Measurements from ENCODE around the gene NOVA2.

The NOVA2 gene

GRCh38 chr19:46000491-46001246 lies 27.0 kb upstream of the NOVA2 start:
- DNase-seq (ENCODE audit: low read depth in 3 of 3) = peak; percentile 34 to 68 (median 35)

DNA sequence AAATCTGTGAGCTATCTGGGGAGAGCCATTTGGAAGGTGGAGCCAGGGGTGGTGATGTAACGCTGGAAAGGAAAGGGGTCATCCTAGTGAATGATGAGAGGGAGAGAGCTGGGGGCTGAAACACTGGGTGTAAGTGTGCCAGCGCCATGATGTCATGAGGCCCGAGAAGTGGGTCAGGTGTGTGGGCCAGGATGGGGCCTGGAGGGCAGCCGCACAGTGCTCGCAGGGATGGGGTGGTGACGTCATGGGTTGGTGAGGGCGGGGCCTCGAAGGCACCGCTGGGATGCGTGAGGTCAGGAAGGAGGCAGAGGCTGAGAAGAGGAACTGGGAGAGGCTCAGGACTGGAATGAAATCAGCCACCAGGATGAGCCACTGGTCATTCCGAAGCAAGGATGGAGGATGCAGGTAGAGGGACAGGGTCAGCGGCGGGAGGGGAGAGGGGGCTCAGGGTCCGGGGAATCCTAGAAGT lies 26.0 kb upstream of the NOVA2 start:
- no peak for DNase-seq (ENCODE audit: low read depth in 3 of 3)

GRCh38 chr19:45998834-45999233 lies 25.2 kb upstream of the NOVA2 start:
- DNase-seq (ENCODE audit: low read depth in 3 of 3) = no peak

DNA sequence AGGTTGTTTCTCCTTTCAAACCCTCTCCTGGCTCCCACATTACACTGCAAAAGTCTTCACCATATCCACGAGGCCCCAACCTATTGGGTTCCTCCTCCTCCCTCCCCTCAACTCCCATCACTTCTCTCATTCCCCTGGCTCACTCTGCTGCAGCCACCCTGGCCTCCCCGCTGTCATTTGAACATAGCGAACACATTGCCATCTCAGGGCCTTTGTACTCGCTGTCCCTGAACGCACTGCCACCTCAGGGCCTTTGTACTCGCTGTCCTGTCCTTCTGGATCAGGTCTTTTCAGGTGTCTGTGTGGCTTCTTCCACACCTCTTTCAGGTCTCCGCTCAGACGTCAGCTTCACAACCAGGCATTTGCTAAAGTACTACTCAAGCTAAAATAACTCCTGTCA lies 23.3 kb upstream of the NOVA2 start:
- no peak for DNase-seq (ENCODE audit: low read depth in 3 of 3)

DNA sequence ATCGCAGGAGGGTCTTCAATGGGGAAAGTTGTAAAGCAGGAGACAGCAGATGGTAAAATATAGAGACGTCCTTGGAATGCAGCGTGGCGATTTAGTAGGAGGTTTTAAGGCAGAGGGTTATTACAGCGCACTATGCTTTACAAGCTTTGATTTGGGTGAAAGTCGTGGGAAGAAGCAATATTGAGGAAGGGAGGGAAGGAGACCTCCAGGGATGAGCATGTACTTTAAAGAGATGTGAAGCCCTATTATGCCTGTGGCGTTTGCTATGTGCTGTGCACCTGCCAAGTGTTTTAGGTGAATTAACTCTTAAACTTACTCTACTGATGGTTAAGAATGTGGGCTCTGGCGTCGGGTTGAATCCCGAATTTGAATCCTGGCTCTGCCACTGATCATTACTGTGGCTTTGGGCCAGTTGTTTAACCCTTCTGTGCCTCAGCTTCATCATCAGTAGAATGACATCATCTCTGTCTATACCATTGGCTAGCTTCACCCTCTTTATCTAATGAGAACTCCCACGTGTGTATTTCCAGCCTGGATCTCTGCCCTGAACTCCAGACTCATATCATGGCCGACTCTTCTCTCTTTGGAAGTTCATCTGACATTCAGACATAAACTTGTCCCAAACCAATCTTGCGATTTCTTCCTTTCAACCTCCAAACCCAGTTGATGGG lies 22.2 kb upstream of the NOVA2 start:
- no peak for DNase-seq (ENCODE audit: low read depth in 3 of 3)

DNA sequence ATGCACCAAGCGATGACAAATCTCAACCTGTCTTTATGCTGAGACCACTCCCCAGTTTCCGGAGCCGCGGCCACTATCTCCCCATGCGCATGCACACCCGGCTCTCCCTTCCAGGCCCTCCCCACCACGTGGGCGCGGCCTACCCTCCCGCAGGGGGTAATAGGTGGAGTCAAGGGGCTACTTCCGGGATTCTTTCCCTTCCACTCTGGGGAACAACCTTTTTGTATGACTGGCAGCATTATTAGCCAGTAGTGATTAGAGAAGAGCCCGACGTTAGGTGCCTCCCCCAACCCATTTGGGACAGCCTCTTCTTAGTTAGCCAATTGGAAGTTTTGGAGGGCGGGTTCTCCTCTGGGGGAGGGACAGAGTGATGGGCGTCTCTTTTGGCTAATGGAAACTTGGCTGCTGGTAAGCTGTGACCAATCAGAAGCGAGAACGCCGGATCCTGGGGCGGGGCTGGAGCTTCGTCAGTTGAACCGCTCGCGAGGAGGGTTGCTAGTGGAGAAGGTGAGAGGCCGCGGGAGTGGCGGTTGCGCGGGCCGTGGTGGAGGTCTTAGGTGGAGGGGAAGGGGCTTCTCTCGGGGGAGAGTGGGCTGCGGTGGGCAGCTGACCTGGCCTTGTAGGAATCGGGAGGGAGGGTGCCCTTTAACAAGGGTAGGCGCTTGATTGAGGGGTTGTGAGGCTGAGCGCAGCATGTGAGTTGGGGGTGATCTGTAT lies 21.5 kb upstream of the NOVA2 start, which contains the start of gene CCDC61:
CCDC61 (plus strand) TSS at position 470 of the 717 bp plus-strand sequence. CDS start 7,552 bp downstream, outside the sequence.
- DNase-seq (ENCODE audit: low read depth in 3 of 3) = peak; percentile 91 to 95 (median 93)

DNA sequence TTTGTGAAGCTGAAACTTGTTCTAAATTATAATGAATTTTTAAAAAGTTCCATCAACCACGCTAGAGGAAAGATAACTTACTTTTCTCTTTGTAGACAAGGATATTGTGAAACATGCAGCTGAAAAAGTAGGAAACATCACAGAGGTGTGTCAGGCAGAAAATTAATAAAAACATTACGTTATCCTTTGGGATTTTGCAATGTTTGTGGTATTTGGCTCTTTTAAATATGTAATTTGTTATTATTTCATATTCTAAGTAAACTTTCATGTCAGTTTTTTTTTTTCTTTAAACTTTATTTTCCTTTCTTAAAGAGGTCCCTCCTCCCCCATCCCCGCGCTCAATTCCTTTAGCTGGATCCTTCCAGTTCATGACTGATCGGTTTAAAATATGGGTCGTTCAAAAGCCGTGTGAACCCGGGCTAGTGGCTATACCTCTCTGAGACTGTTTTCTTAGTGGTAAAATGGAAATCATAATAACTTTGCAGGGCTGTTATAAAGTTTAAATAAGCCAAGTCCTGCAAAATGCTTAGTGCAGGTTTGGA lies 20.9 kb upstream of the NOVA2 start:
- DNase-seq (ENCODE audit: low read depth in 3 of 3) = no peak

GRCh38 chr19:45990113-45990728 lies 16.6 kb upstream of the NOVA2 start:
- DNase-seq (ENCODE audit: low read depth in 3 of 3) = no peak

GRCh38 chr19:45985321-45985720 lies 11.7 kb upstream of the NOVA2 start:
- no peak for DNase-seq (ENCODE audit: low read depth in 3 of 3)

- DNase-seq (ENCODE audit: low read depth in 3 of 3) = no peak
Observed at GRCh38 chr19:45981350-45981749, 7.7 kb upstream of the NOVA2 start.

- DNase-seq (ENCODE audit: low read depth in 3 of 3) = no peak
Observed at GRCh38 chr19:45978156-45978555, 4.5 kb upstream of the NOVA2 start.

GRCh38 chr19:45976178-45976577 lies 2.5 kb upstream of the NOVA2 start:
- DNase-seq (ENCODE audit: low read depth in 3 of 3) = no peak

DNA sequence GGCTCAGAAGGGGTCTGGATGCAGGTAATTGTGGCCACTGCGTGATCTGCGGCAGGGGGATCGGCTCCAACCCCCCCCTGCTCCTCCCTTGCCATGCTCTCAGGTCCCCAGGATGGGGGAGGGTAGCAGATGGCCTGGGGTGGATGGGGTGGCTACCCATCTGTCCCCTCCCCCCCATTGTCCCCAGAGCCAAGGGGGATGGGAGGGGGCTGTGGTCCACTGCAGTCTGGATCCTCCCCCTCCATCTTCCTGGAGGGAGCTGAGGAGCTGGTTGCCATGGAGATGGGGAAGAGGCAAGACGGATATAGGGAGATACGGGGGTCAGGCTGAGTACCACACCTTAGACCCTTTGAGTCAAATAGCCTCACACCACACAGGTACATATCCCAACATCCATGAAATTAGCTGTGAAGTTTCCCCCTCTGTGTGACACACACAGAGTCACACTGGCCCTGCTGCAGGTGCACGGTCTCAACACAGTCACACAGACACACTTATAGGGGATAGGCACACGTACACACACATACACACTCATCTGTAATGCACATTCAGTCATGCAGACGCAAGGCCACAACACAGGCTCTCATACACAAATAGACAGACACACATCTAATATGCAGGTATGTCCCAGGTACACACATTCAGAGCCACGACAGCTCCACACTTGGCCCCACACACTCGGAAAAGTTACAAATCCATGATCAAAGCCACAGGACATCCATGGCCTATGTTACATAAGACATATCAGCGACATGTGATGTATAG lies 1.8 kb upstream of the NOVA2 start:
- no peak for DNase-seq (ENCODE audit: low read depth in 3 of 3)

DNA sequence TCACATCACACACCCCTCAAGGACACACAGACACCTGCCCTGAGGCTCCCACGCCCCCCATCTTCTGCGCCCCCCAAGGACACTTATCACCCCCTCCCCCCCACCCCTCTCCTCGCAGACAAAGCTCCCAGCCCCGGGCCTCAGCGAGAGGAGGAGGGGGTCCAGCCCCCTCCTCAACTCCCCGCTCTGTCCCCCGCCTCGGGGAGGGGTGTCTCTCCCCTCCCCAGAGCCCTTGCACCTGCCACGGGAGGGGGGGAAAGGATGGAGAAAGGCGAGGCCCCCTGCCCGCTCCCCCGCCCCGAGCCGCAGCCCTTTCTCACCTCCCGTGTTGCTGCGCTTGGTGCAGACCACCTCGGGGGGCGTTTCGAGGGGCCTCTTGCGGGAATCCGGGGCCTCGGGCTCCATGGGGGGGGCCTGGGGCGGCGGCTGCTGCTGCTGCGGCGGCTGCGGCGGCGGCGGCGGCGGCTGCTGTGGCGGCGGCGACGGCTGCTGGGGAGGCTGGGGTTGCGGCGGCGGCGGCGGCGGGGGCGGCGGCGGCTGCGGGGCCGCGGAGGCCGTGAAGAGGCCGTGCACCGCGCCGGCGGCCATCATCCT lies 621 bp downstream of the NOVA2 start:
- DNase-seq (ENCODE audit: low read depth in 3 of 3) = no peak

- DNase-seq (ENCODE audit: low read depth in 3 of 3) = peak in 1 of 3 experiments; percentile 19
Observed at GRCh38 chr19:45972081-45972946, 1.4 kb downstream of the NOVA2 start.

GRCh38 chr19:45971260-45971902 lies 2.3 kb downstream of the NOVA2 start:
- no peak for DNase-seq (ENCODE audit: low read depth in 3 of 3)

GRCh38 chr19:45969676-45970075 lies 4.0 kb downstream of the NOVA2 start:
- DNase-seq (ENCODE audit: low read depth in 3 of 3) = no peak

- no peak for DNase-seq (ENCODE audit: low read depth in 3 of 3)
Observed at GRCh38 chr19:45968626-45969025, 5.0 kb downstream of the NOVA2 start.

DNA sequence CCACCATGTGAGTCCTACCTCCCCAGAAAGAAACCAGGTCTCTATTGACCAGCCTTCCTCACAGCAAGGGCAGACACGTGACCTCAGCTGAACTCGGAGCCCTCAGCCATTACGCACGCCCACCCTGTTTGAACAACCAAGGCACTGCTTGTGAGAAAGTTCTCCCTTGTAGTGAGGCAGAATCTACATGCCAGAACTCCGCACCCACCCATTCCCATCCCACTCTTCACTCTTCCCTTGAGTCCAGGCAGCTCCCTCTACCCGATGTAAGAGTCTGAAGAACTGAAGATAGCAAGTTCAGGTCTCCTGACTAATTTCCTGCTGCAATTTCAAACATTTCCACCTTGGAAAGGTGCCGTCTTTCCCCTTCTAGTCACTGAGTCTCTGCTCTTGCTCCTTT lies 6.4 kb downstream of the NOVA2 start:
- no peak for DNase-seq (ENCODE audit: low read depth in 3 of 3)

All from stimulated activated CD4-positive, alpha-beta T cell treated with anti-CD3 and anti-CD28 coated beads, TNF-alpha, amount 100 ng/mL, for 24 hours (primary cell).